KG1 (cell line): ENCODE results near the gene TRIM7.
"Not testable (repeated sequence)": the region's sequence is repeated elsewhere in the genome, so short reads cannot be mapped to it uniquely, and the experiment has no call there.

ENCODE experiments used
- DNase-seq: peaks from one replicate; lab custom pipeline; 2025; lab: John Stamatoyannopoulos, UW

The TRIM7 gene

DNA sequence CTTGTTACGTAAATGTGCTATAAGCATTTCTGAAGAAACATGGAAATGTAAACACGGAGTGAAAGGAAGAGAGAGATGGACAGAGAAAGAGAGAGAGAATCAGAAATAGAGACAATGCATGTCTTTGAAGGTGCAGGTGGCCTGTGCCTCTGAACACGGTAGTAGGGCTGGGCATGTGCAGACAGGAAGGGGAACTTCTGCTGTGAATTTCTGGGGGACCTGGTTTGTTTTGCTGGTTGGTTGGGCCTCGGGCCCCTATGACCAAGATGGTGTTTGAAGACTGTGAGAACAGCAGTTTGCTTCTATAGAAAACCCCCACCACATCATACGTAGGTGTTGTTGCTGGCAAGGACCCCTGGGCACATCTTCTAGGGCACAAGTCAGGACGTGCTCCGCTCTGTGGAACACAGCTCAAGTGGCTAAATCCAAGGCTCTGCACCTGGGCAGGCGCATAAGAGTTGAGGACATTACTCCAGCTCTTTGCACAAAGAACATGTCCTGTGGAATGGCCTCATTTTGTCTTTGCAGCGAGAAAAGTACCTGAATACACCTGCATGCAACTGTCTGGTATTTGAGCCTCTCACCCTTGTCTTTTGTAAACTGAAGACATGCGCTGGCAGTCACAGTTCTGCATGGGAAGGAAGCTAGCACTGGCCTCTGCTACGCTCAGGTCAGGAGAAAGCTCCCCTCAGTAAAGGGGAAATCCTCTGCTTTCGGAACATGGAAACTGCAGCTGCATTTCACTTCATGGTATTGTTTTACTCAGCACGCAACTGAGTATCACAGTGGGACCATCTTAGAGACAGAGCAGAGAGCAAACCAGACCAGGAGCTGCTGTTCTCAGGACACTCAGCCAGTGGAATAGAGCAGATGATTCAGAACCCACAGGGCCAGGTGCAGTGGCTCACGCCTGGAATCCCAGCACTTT is 54.9 kb downstream of the TRIM7 start:
- DNase-seq: no peak

DNA sequence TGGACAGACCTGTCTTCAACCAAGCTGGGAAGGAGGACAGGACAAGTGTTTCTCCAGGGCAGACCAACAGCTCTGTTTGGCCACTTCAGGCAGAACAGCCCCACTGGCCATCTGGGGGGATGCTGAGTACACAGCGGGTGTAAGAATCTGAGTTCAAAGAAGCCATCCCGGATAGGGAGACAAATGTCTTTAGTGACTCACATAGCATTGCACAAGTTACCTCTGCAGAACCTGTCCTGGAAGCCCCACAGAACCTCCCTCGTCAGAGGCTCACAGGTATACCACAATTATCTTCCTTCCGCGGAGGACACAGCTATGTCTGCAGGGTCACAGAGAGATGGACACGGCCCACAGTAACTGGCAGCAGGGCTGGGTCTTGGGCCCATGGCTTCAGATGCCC is 55.6 kb downstream of the TRIM7 start:
- no peak for DNase-seq

DNA sequence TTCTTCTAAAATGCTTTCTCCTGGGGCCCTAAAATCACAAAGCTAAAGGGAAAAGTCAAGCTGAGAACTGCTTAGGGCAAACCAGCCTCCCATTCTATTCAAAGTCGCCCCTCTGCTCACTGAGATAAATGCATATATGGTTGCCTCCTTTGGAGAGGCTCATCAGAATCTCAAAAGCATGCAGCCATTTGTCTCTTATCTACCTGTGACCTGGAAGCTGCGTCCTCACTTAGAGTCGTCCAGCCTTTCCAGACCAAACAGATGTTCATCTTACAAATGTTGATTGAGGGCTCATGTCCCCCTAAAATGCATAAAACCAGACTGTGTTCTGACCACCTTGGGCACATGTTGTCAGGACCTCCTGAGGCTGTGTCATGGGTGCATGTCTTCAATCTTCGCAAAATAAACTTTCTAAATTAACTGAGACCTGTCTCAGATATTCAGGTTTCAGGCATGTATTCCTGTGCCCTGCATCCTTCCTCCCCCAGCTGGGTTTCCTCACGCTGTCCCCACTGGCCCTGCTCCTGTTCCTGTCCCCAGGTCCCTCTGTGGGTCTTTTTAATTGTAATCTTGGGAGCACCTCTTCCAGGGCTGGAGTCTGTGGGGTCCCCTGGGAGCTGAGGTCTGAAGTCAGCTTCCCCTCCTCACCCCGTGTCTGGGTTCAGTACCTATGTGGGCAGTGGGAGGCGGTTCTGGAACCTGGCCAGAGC is 57.9 kb downstream of the TRIM7 start, which contains the start of gene OR2V2:
OR2V2 (plus strand) TSS at position 660 of the 710 bp plus-strand sequence. CDS start 7,357 bp downstream, outside the sequence.
- DNase-seq: not testable (repeated sequence)

DNA sequence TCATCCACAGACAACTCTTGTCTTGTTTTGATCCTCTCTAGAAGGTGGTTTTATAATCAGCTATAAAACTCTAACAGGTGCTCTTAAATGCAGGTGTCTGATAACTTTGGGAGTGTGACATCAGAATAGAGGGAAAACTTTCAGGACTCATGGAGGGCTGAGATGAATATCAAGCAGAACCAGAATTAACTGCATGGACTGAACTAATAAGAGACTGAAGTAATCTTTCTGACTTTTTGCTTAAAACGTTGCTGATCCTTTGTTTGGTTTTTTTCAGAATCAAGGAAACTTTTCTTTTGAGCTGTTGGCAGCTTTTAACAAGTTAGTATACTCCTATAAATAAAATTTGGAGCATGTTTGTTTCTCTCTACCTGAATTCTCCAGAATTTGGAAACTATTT is 59.9 kb downstream of the TRIM7 start:
- no peak for DNase-seq
